GM12892 (cell line): Measurements from ENCODE around the gene SSR3.

Source experiments
- POLR2A ChIP-seq: IDR thresholded peaks from 2 replicates; pipeline ENCODE4 v1.6.1; 2011; ENCODE audit warnings: low read depth, low read length, control low read depth
- POLR2AphosphoS5 ChIP-seq: IDR thresholded peaks from 2 replicates; pipeline ENCODE4 v1.6.1; 2011; ENCODE audit warnings: low read depth, low read length, control low read depth

GRCh38 chr3:156513619-156514018 is 41.3 kb downstream of the SSR3 start:
- TF ChIP-seq POLR2A (no peak), POLR2AphosphoS5 (no peak)
